GM10266 (cell line): Measurements from ENCODE around the gene ZKSCAN4.

ENCODE experiments used
- DNase-seq: peaks from one replicate; pipeline ENCODE4 v3.0.0; 2012; ENCODE audit errors: extremely low spot score
- TF ChIP-seq, protein P1 (sequence below): IDR thresholded peaks from 2 replicates; pipeline ENCODE4 v1.5.1; 2012; ENCODE audit warnings: mild to moderate bottlenecking, low read depth; ENCODE audit not compliant: control insufficient read depth, insufficient read depth; ENCODE audit errors: missing control alignments

The ZKSCAN4 gene

DNA sequence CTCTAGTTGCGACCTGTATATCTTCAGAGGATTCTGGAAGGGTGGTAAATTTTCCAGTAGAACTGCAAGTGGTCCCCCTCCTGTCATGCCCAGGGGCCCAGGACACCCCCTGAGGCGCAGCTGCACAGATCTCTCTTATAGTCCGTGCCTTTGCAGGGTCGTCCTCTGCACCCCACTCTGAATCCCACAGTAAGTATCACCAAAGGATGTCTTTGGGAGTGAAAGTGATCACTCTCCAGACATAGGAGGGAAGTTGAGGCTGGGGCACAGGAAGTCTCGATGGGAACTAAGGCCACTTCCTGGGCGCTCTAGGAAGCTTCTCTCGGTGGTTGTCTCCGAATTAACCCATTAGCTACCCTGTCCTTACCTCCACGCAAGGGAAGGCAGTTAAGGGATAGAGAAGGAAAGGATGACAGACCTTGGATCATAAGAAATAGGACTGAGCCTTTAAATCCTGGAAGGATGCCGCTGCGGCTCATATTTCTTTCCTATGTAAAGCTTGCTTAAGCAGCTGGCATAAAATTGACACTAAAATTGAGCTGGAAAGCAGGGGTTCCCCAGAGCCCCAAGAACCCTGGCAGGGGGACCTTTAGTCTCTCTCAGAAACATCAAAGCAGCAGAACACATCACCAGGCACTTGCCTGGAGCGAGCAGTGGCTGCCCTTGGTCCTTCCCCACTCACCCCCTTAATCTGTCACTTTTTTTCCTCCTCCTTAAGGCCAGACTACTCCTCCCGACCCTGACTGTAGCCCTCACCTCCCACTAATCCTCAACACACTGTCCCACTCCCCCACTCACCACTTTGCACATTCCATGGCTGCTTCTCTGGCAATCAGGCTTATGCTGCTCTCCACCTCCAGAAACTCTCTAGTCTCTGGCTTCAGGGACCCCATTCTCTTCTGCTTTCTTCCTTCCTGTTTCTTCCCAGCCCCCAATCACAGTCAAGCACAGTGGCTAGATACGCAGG lies at the start of gene ZKSCAN4:
Gene ZKSCAN4 (minus strand): TSS at position 261 of the 967 bp plus-strand sequence. CDS start 289 bp downstream, outside the sequence.
- TF ChIP-seq, protein P1, sequence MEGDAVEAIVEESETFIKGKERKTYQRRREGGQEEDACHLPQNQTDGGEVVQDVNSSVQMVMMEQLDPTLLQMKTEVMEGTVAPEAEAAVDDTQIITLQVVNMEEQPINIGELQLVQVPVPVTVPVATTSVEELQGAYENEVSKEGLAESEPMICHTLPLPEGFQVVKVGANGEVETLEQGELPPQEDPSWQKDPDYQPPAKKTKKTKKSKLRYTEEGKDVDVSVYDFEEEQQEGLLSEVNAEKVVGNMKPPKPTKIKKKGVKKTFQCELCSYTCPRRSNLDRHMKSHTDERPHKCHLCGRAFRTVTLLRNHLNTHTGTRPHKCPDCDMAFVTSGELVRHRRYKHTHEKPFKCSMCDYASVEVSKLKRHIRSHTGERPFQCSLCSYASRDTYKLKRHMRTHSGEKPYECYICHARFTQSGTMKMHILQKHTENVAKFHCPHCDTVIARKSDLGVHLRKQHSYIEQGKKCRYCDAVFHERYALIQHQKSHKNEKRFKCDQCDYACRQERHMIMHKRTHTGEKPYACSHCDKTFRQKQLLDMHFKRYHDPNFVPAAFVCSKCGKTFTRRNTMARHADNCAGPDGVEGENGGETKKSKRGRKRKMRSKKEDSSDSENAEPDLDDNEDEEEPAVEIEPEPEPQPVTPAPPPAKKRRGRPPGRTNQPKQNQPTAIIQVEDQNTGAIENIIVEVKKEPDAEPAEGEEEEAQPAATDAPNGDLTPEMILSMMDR: no peak
- DNase-seq: peak; percentile 80

DNA sequence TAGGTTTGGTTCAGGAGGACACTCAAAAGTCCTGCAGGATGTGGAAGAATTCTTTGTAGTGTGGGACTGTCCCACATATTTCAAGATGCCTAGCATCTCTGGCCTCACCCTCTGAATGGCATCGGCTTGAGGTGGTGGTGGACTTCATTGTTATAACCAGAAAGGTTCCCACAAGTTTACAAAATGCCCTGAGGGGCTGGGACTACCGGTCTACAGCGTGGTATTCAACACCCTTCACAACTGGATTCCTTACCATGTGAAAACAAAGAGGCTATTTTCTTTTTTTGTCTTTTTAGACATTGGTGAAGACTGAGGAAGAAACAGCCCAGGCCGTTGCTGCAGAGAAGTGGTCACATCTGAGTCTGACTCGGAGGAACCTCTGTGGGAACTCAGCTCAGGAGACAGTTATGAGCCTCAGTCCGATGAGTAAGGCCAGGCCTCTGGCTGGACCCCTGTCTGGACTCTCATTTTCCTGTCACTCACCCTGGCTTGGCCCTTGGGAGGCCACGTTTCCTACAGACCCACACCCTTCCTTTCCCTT lies 44.5 kb upstream of the ZKSCAN4 start:
- TF ChIP-seq, protein P1: no peak
- no peak for DNase-seq

DNA sequence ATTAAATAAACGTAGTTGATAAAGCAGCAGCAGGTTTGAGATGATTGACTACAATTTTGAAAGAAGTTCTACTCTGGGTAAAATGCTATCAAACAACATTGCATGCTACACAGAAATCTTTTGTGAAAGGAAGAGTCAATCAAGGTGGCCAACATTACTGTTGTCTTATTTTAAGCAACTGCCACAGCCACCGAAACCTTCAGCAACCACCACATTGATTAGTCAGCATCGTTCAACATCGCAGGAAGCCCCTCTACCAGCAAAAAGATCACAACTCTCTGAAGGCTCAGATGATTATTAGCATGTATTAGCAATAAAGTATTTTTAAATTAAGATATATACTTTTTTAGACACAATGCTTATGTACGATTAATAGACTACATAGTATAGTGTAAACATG lies 43.3 kb upstream of the ZKSCAN4 start:
- no peak for DNase-seq
- TF ChIP-seq, protein P1: no peak

DNA sequence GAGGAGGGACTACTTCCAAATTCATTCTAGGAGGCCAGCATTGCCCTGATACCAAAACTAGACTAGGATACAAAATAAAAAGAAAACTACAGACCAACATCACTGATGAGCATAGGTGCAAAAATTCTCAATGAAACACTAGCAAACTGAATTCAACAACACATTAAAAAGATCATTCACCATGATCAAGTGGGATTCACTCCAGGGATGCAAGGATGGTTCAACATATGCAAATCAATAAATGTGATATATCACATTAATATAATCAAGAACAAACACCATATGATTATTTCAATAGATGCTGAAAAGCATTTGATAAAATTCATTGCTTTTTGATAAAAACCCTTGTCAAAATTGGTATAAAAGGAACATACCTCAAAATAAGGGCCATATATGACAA lies 39.5 kb upstream of the ZKSCAN4 start:
- DNase-seq: no peak
- TF ChIP-seq, protein P1: no peak

DNA sequence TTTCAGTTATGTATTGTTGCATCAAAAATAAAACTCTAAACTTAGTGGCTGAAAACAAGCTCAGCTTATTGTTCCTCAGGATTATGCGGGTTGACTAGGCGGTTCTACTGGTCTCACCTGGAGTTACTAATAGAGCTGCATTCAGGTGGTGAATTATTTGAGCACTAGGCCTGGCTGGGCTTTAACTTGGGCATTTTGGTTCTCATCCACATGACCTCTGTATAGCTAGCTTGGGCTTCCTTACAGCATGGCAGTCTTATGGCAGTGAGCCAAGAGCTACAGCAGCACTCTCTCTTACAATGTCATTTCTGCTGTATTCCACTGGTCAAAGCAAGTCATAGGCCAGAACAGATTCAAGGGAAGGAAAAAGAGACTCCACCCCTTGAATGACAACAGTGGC lies 30.9 kb upstream of the ZKSCAN4 start:
- TF ChIP-seq, protein P1: no peak
- DNase-seq: no peak

DNA sequence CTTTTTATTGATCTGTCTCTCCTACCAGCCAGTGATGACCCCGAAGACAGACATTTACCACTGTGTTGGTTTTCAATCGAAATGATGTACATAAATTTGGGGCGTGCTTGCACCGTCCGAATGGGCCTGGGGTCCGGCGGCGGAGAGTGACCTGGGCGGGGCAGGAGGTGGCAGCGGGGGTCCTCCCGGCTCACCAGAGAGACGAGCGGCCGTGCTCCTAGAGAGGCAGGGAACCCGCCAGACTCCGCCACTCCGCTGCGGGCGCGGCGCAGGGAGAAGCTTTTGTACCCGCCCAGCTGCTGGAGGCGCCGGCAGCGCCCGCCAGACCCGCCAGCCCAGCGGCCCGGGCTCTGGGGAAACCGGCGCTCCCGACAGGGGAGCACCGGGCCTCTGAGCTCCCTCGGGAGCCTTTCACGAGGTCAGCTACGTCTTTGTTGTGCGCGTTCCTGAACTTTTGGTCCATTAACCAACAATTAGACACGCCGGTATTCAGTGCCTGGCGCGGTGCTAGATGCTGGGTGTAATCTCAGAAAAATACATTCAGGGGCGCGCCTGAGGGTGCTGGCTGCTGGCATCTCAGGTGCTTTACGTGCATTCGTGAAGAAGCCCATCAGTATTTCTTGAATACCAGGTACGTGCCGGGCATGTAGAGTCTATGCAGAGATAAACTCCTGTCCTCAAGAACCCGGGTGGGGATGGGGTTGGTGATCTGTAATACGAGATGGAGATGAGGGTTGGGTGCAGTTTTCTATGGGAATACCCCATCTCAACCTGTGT lies 29.4 kb upstream of the ZKSCAN4 start, which contains the start of gene PGBD1:
Gene PGBD1 (plus strand): TSS at position 285 of the 777 bp plus-strand sequence. CDS start 2,242 bp downstream, outside the sequence.
- TF ChIP-seq, protein P1: no peak
- DNase-seq: peak; percentile 63
